H9 (cell line): Measurements from ENCODE around the gene USE1. TPM values are rescaled to one million over a fixed set of nuclear protein-coding genes. Genes with fewer than 3 reads are reported as not detected.

Experiments
- DNase-seq: peaks from one replicate; pipeline ENCODE4 v3.0.0-alpha.2; 2017
- H2AFZ ChIP-seq: one replicate; pipeline ENCODE4 v1.6.1; 2013; ENCODE audit warnings: mild to moderate bottlenecking, low read length, control low read depth, moderate library complexity
- H2AK5ac ChIP-seq: 2 replicates; pipeline ENCODE4 v1.6.1; 2013; ENCODE audit warnings: low read length, control low read depth, mixed read lengths; ENCODE audit not compliant: insufficient read length
- H2BK120ac ChIP-seq: one replicate; pipeline ENCODE4 v1.6.1; 2013; ENCODE audit warnings: low read depth, mild to moderate bottlenecking, low read length, control low read depth, inconsistent platforms; ENCODE audit not compliant: poor library complexity, severe bottlenecking
- H2BK12ac ChIP-seq: 2 replicates; pipeline ENCODE4 v1.6.1; 2013; ENCODE audit warnings: low read length, control low read depth, mixed read lengths, low read depth; ENCODE audit not compliant: insufficient read length
- H2BK15ac ChIP-seq: 2 replicates; pipeline ENCODE4 v1.6.1; 2013; ENCODE audit warnings: low read depth, low read length, control low read depth
- H2BK20ac ChIP-seq: one replicate; pipeline ENCODE4 v1.6.1; 2013; ENCODE audit warnings: low read depth, mild to moderate bottlenecking, low read length, control low read depth, inconsistent platforms; ENCODE audit not compliant: poor library complexity, severe bottlenecking
- H2BK5ac ChIP-seq: 2 replicates; pipeline ENCODE4 v1.6.1; 2013; ENCODE audit warnings: low read length, control low read depth, mixed read lengths; ENCODE audit not compliant: insufficient read length
- H3K14ac ChIP-seq: 2 replicates; pipeline ENCODE4 v1.6.1; 2013; ENCODE audit warnings: low read length, control low read depth; ENCODE audit not compliant: insufficient read depth
- H3K18ac ChIP-seq: 2 replicates; pipeline ENCODE4 v1.6.1; 2013; ENCODE audit warnings: low read depth, mild to moderate bottlenecking, mixed read lengths, low read length, control low read depth; ENCODE audit not compliant: insufficient read length
- H3K23ac ChIP-seq: 2 replicates; pipeline ENCODE4 v1.6.1; 2013; ENCODE audit warnings: low read length, control low read depth, mixed read lengths, low read depth; ENCODE audit not compliant: insufficient read length
- H3K23me2 ChIP-seq: 2 replicates; pipeline ENCODE4 v1.6.1; 2013; ENCODE audit warnings: low read depth, mild to moderate bottlenecking, mixed read lengths, low read length, control low read depth; ENCODE audit not compliant: insufficient read length, poor library complexity, severe bottlenecking
- H3K27ac ChIP-seq: 2 replicates; pipeline ENCODE4 v1.5.1; 2013; ENCODE audit warnings: low read length, control low read depth, mixed read lengths, low read depth; ENCODE audit not compliant: insufficient read length
- H3K27me3 ChIP-seq: 2 replicates; pipeline ENCODE4 v1.6.1; 2013; ENCODE audit warnings: low read length, control low read depth, inconsistent platforms; ENCODE audit not compliant: insufficient read depth
- H3K4ac ChIP-seq: 2 replicates; pipeline ENCODE4 v1.6.1; 2013; ENCODE audit warnings: low read depth, mild to moderate bottlenecking, control low read depth, inconsistent platforms, low read length, moderate library complexity
- H3K4me1 ChIP-seq: 2 replicates; pipeline ENCODE4 v1.6.1; 2013; ENCODE audit warnings: low read length, control low read depth, inconsistent platforms; ENCODE audit not compliant: insufficient read depth
- H3K4me2 ChIP-seq: 2 replicates; pipeline ENCODE4 v1.6.1; 2013; ENCODE audit warnings: low read length, control low read depth, mixed read lengths; ENCODE audit not compliant: insufficient read length, insufficient read depth
- H3K56ac ChIP-seq: 2 replicates; pipeline ENCODE4 v1.6.1; 2013; ENCODE audit warnings: low read depth, mild to moderate bottlenecking, mixed read lengths, low read length, control low read depth; ENCODE audit not compliant: insufficient read length
- H3K79me1 ChIP-seq: 2 replicates; pipeline ENCODE4 v1.6.1; 2013; ENCODE audit warnings: low read depth, mild to moderate bottlenecking, moderate library complexity, low read length, control low read depth, inconsistent platforms; ENCODE audit not compliant: insufficient read depth, poor library complexity, severe bottlenecking
- H3K79me2 ChIP-seq: 2 replicates; pipeline ENCODE4 v1.6.1; 2013; ENCODE audit warnings: low read length, control low read depth, inconsistent platforms; ENCODE audit not compliant: insufficient read depth
- H3K9ac ChIP-seq: 2 replicates; pipeline ENCODE4 v1.6.1; 2013; ENCODE audit warnings: low read length, control low read depth, mixed read lengths; ENCODE audit not compliant: insufficient read length; ENCODE audit errors: extremely low read depth
- H3K9me3 ChIP-seq: one replicate; pipeline ENCODE4 v1.6.1; 2013; ENCODE audit warnings: low read depth, low read length, inconsistent platforms; ENCODE audit not compliant: control insufficient read depth
- H3T11ph ChIP-seq: one replicate; pipeline ENCODE4 v1.6.1; 2013; ENCODE audit warnings: mild to moderate bottlenecking, low read length, control low read depth, inconsistent platforms
- H4K20me1 ChIP-seq: one replicate; pipeline ENCODE4 v1.6.1; 2013; ENCODE audit not compliant: control insufficient read depth, insufficient read length, insufficient read depth
- H4K5ac ChIP-seq: 2 replicates; pipeline ENCODE4 v1.6.1; 2013; ENCODE audit warnings: low read depth, mild to moderate bottlenecking, mixed read lengths, low read length, control low read depth; ENCODE audit not compliant: insufficient read length
- H4K8ac ChIP-seq: replicated peaks from 2 replicates; pipeline ENCODE4 v1.6.1; 2013; ENCODE audit warnings: low read length, control low read depth, mixed read lengths, low read depth; ENCODE audit not compliant: insufficient read length
- H4K91ac ChIP-seq: 2 replicates; pipeline ENCODE4 v1.6.1; 2013; ENCODE audit warnings: low read depth, mild to moderate bottlenecking, moderate library complexity, mixed read lengths, low read length, control low read depth; ENCODE audit not compliant: insufficient read length
- H3K27ac Mint-ChIP-seq, 3 experiments: 2 replicates in 2 of 3; 3 replicates in 1 of 3; pipeline ENCODE4 v1.8.0; 2020 to 2021; ENCODE audit warnings: mixed read lengths in 3 of 3, mild to moderate bottlenecking in 1 of 3, moderate library complexity in 1 of 3
- H3K27me3 Mint-ChIP-seq: 2 replicates; pipeline ENCODE4 v1.8.0; 2021; ENCODE audit warnings: low read depth, mild to moderate bottlenecking, moderate library complexity, mixed read lengths
- H3K36me3 Mint-ChIP-seq, 3 experiments: 2 replicates in 2 of 3; 3 replicates in 1 of 3; pipeline ENCODE4 v1.8.0; 2020 to 2021; ENCODE audit warnings: low read depth in 3 of 3, mixed read lengths in 3 of 3; ENCODE audit not compliant: insufficient read depth in 1 of 3
- H3K4me1 Mint-ChIP-seq, 2 experiments: 2 replicates each; pipeline ENCODE4 v1.8.0; 2020; ENCODE audit warnings: mixed read lengths in 2 of 2
- H3K4me3 Mint-ChIP-seq, 2 experiments: 2 replicates in 1 of 2; 3 replicates in 1 of 2; pipeline ENCODE4 v1.8.0; 2020 to 2021; ENCODE audit warnings: mild to moderate bottlenecking in 2 of 2, mixed read lengths in 2 of 2, moderate library complexity in 1 of 2
- H3K9me3 Mint-ChIP-seq, 2 experiments: 2 replicates in 1 of 2; 3 replicates in 1 of 2; pipeline ENCODE4 v1.8.0; 2020; ENCODE audit warnings: mild to moderate bottlenecking in 2 of 2, mixed read lengths in 2 of 2, moderate library complexity in 1 of 2
- CTCF ChIP-seq: fragments of 200-600 bp; sonication (generic); conservative IDR thresholded peaks from 3 replicates; pipeline ENCODE4 v1.8.0; 2021; ENCODE audit warnings: antibody characterized with exemption, mild to moderate bottlenecking
- WGBS: extraction: QIAGEN DNeasy Blood & Tissue Kit; methylation state at CpG from one replicate; pipeline ENCODE4 v1.1.7; 2013; ENCODE audit warnings: missing lambda C conversion rate, low lambda C conversion rate, mixed read lengths; ENCODE audit not compliant: insufficient read length; ENCODE audit errors: extremely low coverage; 5-methylcytosine and 5-hydroxymethylcytosine counted together
- total RNA-seq: library from RNA; stranded (reverse); gene quantifications from 2 replicates; pipeline ENCODE4 v1.2.1, GENCODE V29; 2021

Gene USE1
- total RNA-seq, 1 experiment from 2014 or later: 16.2 TPM

GRCh38 chr19:17183271-17183761, 31.8 kb upstream of the USE1 start:
- H3K4me1 Mint-ChIP-seq: peaks cover 12 to 14% of the 10 kb centered on the region in 2 experiments
- no peak overlapping the region for H3K9ac ChIP-seq
- no peaks in the 10 kb centered on the region for H3K4me1 ChIP-seq
- no peaks in the 10 kb centered on the region for H3K27me3 ChIP-seq
- H3K18ac ChIP-seq: no peak overlapping the region
- no peak overlapping the region for H2BK12ac ChIP-seq
- 0 out of 7 replicates have a peak overlapping the region, but pooled peaks of 2 of the 3 experiments have one; percentile 35 to 61 for H3K27ac Mint-ChIP-seq
- H3K79me2 ChIP-seq: no peaks in the 10 kb centered on the region
- no peak overlapping the region for H3K27ac ChIP-seq
- H3K79me1 ChIP-seq: no peaks in the 10 kb centered on the region
- H2BK5ac ChIP-seq: no peak overlapping the region
- H4K91ac ChIP-seq: no peak overlapping the region
- H2AFZ ChIP-seq: no peak overlapping the region
- H2BK15ac ChIP-seq: no peak overlapping the region
- no peak overlapping the region for H3T11ph ChIP-seq
- peaks cover 3% of the 10 kb centered on the region for H3K23me2 ChIP-seq
- DNase-seq: no peak
- no peak overlapping the region for H4K5ac ChIP-seq
- no peak overlapping the region for H3K4ac ChIP-seq
- H2BK20ac ChIP-seq: no peak overlapping the region
- H3K14ac ChIP-seq: no peak overlapping the region
- H3K56ac ChIP-seq: no peak overlapping the region
- no peak overlapping the region for H3K4me3 Mint-ChIP-seq
- H3K23ac ChIP-seq: no peak overlapping the region
- no peaks in the 10 kb centered on the region; the same call in 1 of the 2 replicates for H3K27me3 Mint-ChIP-seq
- peaks cover 6 to 46% (median 17%) of the 10 kb centered on the region in 3 experiments; a peak in 6 of 7 replicates for H3K36me3 Mint-ChIP-seq
- no CpG with 5 or more reads among the region's 14 CpGs for WGBS
- H3K4me2 ChIP-seq: no peak overlapping the region
- H3K9me3 Mint-ChIP-seq: no peaks in the 10 kb centered on the region
- H2BK120ac ChIP-seq: no peak overlapping the region
- no peak overlapping the region for H2AK5ac ChIP-seq
- H3K9me3 ChIP-seq: no peaks in the 10 kb centered on the region
- H4K20me1 ChIP-seq: no peaks in the 10 kb centered on the region
- TF ChIP-seq CTCF: peak; percentile 35; the same call in 2 of the 3 replicates
- H4K8ac ChIP-seq: no peak overlapping the region
